Upper lobe of right lung (tissue), 1 donor: ENCODE measurements around the gene INO80. TPM values are rescaled to one million over a fixed set of nuclear protein-coding genes. Genes with fewer than 3 reads are reported as not detected.

Experiments
- ATAC-seq: fragments of 200-7000 bp; cut with Tn5 transposase; one replicate; pipeline ENCODE4 v1.9.1; 2020; ENCODE audit warnings: mild to moderate bottlenecking, moderate library complexity
- DNase-seq: peaks from one replicate; pipeline ENCODE4 v3.0.0-alpha.2; 2020
- H3K27ac ChIP-seq: fragments of 200-600 bp; one replicate; pipeline ENCODE4 v1.8.0; 2022
- H3K27me3 ChIP-seq: fragments of 200-600 bp; one replicate; pipeline ENCODE4 v1.8.0; 2022; ENCODE audit warnings: mild to moderate bottlenecking
- H3K36me3 ChIP-seq: fragments of 200-600 bp; one replicate; pipeline ENCODE4 v1.8.0; 2022
- H3K4me1 ChIP-seq: fragments of 200-600 bp; one replicate; pipeline ENCODE4 v1.8.0; 2022
- H3K4me3 ChIP-seq: fragments of 200-600 bp; one replicate; pipeline ENCODE4 v1.8.0; 2022; ENCODE audit warnings: mild to moderate bottlenecking
- H3K9me3 ChIP-seq: fragments of 200-600 bp; one replicate; pipeline ENCODE4 v1.8.0; 2022
- intact Hi-C: fragments of 100-400 bp; cut with DNase I; formaldehyde crosslinking; loops from one replicate; pipeline ENCODE4 v1.11.0; 2022
- total RNA-seq: library from RNA; stranded (reverse); fragmentation: NEBNext Ultra II Directional; extraction: Animal tissue kit (Norgen Biotek cat#: 25700); gene quantifications from one replicate; pipeline ENCODE4 v1.2.1, GENCODE V29; 2021
- TF ChIP-seq, protein P1 (sequence below): fragments of 200-600 bp; IDR thresholded peaks from one replicate; pipeline ENCODE4 v1.8.0; 2022; ENCODE audit warnings: antibody characterized with exemption
- donor health status: DM: no; HTN: yes; CAD: no; lungs with severe emphysema.

INO80 gene
- total RNA-seq, 1 donor from 2014 or later: 35.6 TPM

GRCh38 chr15:40944510-40945296 is 171.4 kb downstream of the INO80 start:
- intact Hi-C loops: no loop called here
- no peak overlapping the region for H3K27ac ChIP-seq
- H3K4me1 ChIP-seq: peaks cover 33% of the 10 kb centered on the region
- H3K4me3 ChIP-seq: no peak overlapping the region
- H3K9me3 ChIP-seq: no peaks in the 10 kb centered on the region
- TF ChIP-seq, protein P1, sequence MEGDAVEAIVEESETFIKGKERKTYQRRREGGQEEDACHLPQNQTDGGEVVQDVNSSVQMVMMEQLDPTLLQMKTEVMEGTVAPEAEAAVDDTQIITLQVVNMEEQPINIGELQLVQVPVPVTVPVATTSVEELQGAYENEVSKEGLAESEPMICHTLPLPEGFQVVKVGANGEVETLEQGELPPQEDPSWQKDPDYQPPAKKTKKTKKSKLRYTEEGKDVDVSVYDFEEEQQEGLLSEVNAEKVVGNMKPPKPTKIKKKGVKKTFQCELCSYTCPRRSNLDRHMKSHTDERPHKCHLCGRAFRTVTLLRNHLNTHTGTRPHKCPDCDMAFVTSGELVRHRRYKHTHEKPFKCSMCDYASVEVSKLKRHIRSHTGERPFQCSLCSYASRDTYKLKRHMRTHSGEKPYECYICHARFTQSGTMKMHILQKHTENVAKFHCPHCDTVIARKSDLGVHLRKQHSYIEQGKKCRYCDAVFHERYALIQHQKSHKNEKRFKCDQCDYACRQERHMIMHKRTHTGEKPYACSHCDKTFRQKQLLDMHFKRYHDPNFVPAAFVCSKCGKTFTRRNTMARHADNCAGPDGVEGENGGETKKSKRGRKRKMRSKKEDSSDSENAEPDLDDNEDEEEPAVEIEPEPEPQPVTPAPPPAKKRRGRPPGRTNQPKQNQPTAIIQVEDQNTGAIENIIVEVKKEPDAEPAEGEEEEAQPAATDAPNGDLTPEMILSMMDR: no peak
- no peaks in the 10 kb centered on the region for H3K36me3 ChIP-seq
- no peak for ATAC-seq
- no peaks in the 10 kb centered on the region for H3K27me3 ChIP-seq
- no peak for DNase-seq

- Histone ChIP-seq H3K36me3 (no peaks in the 10 kb centered on the region), H3K9me3 (no peaks in the 10 kb centered on the region), H3K27me3 (no peaks in the 10 kb centered on the region), H3K27ac (no peak overlapping the region), H3K4me1 (peaks cover 27% of the 10 kb centered on the region), H3K4me3 (no peak overlapping the region)
- no peak for ATAC-seq
- no peak for DNase-seq
- intact Hi-C loops: no loop called here
- TF ChIP-seq, protein P1: no peak
Observed at GRCh38 chr15:40943764-40944365, 172.2 kb downstream of the INO80 start.

GRCh38 chr15:40942878-40943277 is 173.2 kb downstream of the INO80 start:
- Histone ChIP-seq H3K9me3 (no peaks in the 10 kb centered on the region), H3K27me3 (no peaks in the 10 kb centered on the region), H3K4me3 (peak overlapping the region; percentile 62), H3K36me3 (no peaks in the 10 kb centered on the region), H3K4me1 (peaks cover 31% of the 10 kb centered on the region), H3K27ac (peak overlapping the region; percentile 90)
- TF ChIP-seq, protein P1: no peak
- DNase-seq (no peak), ATAC-seq (peak; percentile 2)
- intact Hi-C loops: no loop called here

GRCh38 chr15:40942337-40942854 is 173.7 kb downstream of the INO80 start:
- Histone ChIP-seq H3K36me3 (no peaks in the 10 kb centered on the region), H3K9me3 (no peaks in the 10 kb centered on the region), H3K4me1 (peaks cover 31% of the 10 kb centered on the region), H3K4me3 (peak overlapping the region; percentile 62), H3K27me3 (no peaks in the 10 kb centered on the region), H3K27ac (peak overlapping the region; percentile 90)
- ATAC-seq (no peak), DNase-seq (no peak)
- TF ChIP-seq, protein P1: no peak
- intact Hi-C loops: no loop called here

GRCh38 chr15:40941528-40942336 is 174.3 kb downstream of the INO80 start:
- DNase-seq: peak; percentile 93
- Histone ChIP-seq H3K4me3 (peak overlapping the region; percentile 62), H3K27ac (peak overlapping the region; percentile 90), H3K36me3 (no peaks in the 10 kb centered on the region), H3K4me1 (peaks cover 31% of the 10 kb centered on the region), H3K9me3 (no peaks in the 10 kb centered on the region), H3K27me3 (no peaks in the 10 kb centered on the region)
- TF ChIP-seq, protein P1: peak; percentile 47
- peak; percentile 93 for ATAC-seq
- intact Hi-C loops: no loop called here
